ENCODE results near the gene MCM8.
A peak's percentile ranks its signal among the peaks of the same experiment; 100 is the strongest.

The MCM8 gene

GRCh38 chr20:5950271-5951031 lies at the start of gene MCM8, which contains the start of gene TRMT6:
MCM8 (plus strand) TSS chr20:5950652; CDS start chr20:5952016, 1,364 bp downstream.
TRMT6 (minus strand) TSS chr20:5950533; CDS start chr20:5950405, 128 bp downstream.
- Histone ChIP-seq H3K4me1 (ENCODE audit: control insufficient read depth, insufficient read depth, low read length) (peaks cover 7% of the 10 kb centered on the region), H3K9ac (ENCODE audit: low read length) (peak within 1 kb of the TSS; percentile 52), H3K4me3 (ENCODE audit: low read length) (peak within 1 kb of the TSS; percentile 78), H3K27ac (ENCODE audit: low read depth, low read length) (peak within 1 kb of the TSS; percentile 60), H3K36me3 (ENCODE audit: control insufficient read depth, insufficient read depth, low read length) (peaks cover 5% of the 10 kb centered on the region), H3K27me3 (ENCODE audit: control insufficient read depth, insufficient read depth, low read length) (no peaks in the 10 kb centered on the region)

- Histone ChIP-seq H3K36me3 (ENCODE audit: control insufficient read depth, insufficient read depth, low read length) (no peaks in the 10 kb centered on the region), H3K4me1 (ENCODE audit: control insufficient read depth, insufficient read depth, low read length) (no peaks in the 10 kb centered on the region), H3K4me3 (ENCODE audit: low read length) (no peak overlapping the region), H3K9ac (ENCODE audit: low read length) (no peak overlapping the region), H3K27me3 (ENCODE audit: control insufficient read depth, insufficient read depth, low read length) (no peaks in the 10 kb centered on the region), H3K27ac (ENCODE audit: low read depth, low read length) (no peak overlapping the region)
Observed at GRCh38 chr20:5900908-5901307, 49.5 kb upstream of the MCM8 start.

GRCh38 chr20:5908981-5909380 lies 41.5 kb upstream of the MCM8 start:
- no peak overlapping the region for H3K4me3 ChIP-seq (ENCODE audit: low read length)
- no peaks in the 10 kb centered on the region for H3K36me3 ChIP-seq (ENCODE audit: control insufficient read depth, insufficient read depth, low read length)
- H3K27me3 ChIP-seq (ENCODE audit: control insufficient read depth, insufficient read depth, low read length) = no peaks in the 10 kb centered on the region
- H3K4me1 ChIP-seq (ENCODE audit: control insufficient read depth, insufficient read depth, low read length) = no peaks in the 10 kb centered on the region
- H3K27ac ChIP-seq (ENCODE audit: low read depth, low read length) = no peak overlapping the region
- no peak overlapping the region for H3K9ac ChIP-seq (ENCODE audit: low read length)

- H3K9ac ChIP-seq (ENCODE audit: low read length) = no peak overlapping the region
- H3K4me3 ChIP-seq (ENCODE audit: low read length) = no peak overlapping the region
- H3K36me3 ChIP-seq (ENCODE audit: control insufficient read depth, insufficient read depth, low read length) = no peaks in the 10 kb centered on the region
- no peaks in the 10 kb centered on the region for H3K27me3 ChIP-seq (ENCODE audit: control insufficient read depth, insufficient read depth, low read length)
- no peak overlapping the region for H3K27ac ChIP-seq (ENCODE audit: low read depth, low read length)
- no peaks in the 10 kb centered on the region for H3K4me1 ChIP-seq (ENCODE audit: control insufficient read depth, insufficient read depth, low read length)
Observed at GRCh38 chr20:5910186-5910585, 40.3 kb upstream of the MCM8 start.

GRCh38 chr20:5913166-5913565 lies 37.3 kb upstream of the MCM8 start:
- Histone ChIP-seq H3K4me3 (ENCODE audit: low read length) (no peak overlapping the region), H3K36me3 (ENCODE audit: control insufficient read depth, insufficient read depth, low read length) (no peaks in the 10 kb centered on the region), H3K9ac (ENCODE audit: low read length) (no peak overlapping the region), H3K27me3 (ENCODE audit: control insufficient read depth, insufficient read depth, low read length) (no peaks in the 10 kb centered on the region), H3K27ac (ENCODE audit: low read depth, low read length) (no peak overlapping the region), H3K4me1 (ENCODE audit: control insufficient read depth, insufficient read depth, low read length) (no peaks in the 10 kb centered on the region)

- H3K27ac ChIP-seq (ENCODE audit: low read depth, low read length) = no peak overlapping the region
- H3K9ac ChIP-seq (ENCODE audit: low read length) = no peak overlapping the region
- no peaks in the 10 kb centered on the region for H3K27me3 ChIP-seq (ENCODE audit: control insufficient read depth, insufficient read depth, low read length)
Observed at GRCh38 chr20:5914859-5915258, 35.6 kb upstream of the MCM8 start.

GRCh38 chr20:5918856-5919625 lies 31.4 kb upstream of the MCM8 start:
- Histone ChIP-seq H3K27me3 (ENCODE audit: control insufficient read depth, insufficient read depth, low read length) (no peaks in the 10 kb centered on the region), H3K36me3 (ENCODE audit: control insufficient read depth, insufficient read depth, low read length) (no peaks in the 10 kb centered on the region), H3K4me3 (ENCODE audit: low read length) (no peak overlapping the region), H3K27ac (ENCODE audit: low read depth, low read length) (no peak overlapping the region), H3K4me1 (ENCODE audit: control insufficient read depth, insufficient read depth, low read length) (no peaks in the 10 kb centered on the region), H3K9ac (ENCODE audit: low read length) (no peak overlapping the region)

More at GRCh38 chr20:5914859-5915258, 35.6 kb upstream of the MCM8 start:
- Histone ChIP-seq H3K36me3 (ENCODE audit: control insufficient read depth, insufficient read depth, low read length) (no peaks in the 10 kb centered on the region), H3K4me3 (ENCODE audit: low read length) (no peak overlapping the region), H3K4me1 (ENCODE audit: control insufficient read depth, insufficient read depth, low read length) (no peaks in the 10 kb centered on the region)

- H3K36me3 ChIP-seq (ENCODE audit: control insufficient read depth, insufficient read depth, low read length) = no peaks in the 10 kb centered on the region
- H3K4me1 ChIP-seq (ENCODE audit: control insufficient read depth, insufficient read depth, low read length) = no peaks in the 10 kb centered on the region
- no peak overlapping the region for H3K9ac ChIP-seq (ENCODE audit: low read length)
- no peak overlapping the region for H3K4me3 ChIP-seq (ENCODE audit: low read length)
- H3K27me3 ChIP-seq (ENCODE audit: control insufficient read depth, insufficient read depth, low read length) = no peaks in the 10 kb centered on the region
- no peak overlapping the region for H3K27ac ChIP-seq (ENCODE audit: low read depth, low read length)
Observed at GRCh38 chr20:5919626-5920544, 30.6 kb upstream of the MCM8 start.

- no peak overlapping the region for H3K27ac ChIP-seq (ENCODE audit: low read depth, low read length)
- no peak overlapping the region for H3K9ac ChIP-seq (ENCODE audit: low read length)
- no peaks in the 10 kb centered on the region for H3K36me3 ChIP-seq (ENCODE audit: control insufficient read depth, insufficient read depth, low read length)
- no peak overlapping the region for H3K4me3 ChIP-seq (ENCODE audit: low read length)
- no peaks in the 10 kb centered on the region for H3K27me3 ChIP-seq (ENCODE audit: control insufficient read depth, insufficient read depth, low read length)
- no peaks in the 10 kb centered on the region for H3K4me1 ChIP-seq (ENCODE audit: control insufficient read depth, insufficient read depth, low read length)
Observed at GRCh38 chr20:5920581-5920980, 29.9 kb upstream of the MCM8 start.

GRCh38 chr20:5923493-5923892 lies 27.0 kb upstream of the MCM8 start:
- Histone ChIP-seq H3K9ac (ENCODE audit: low read length) (no peak overlapping the region), H3K36me3 (ENCODE audit: control insufficient read depth, insufficient read depth, low read length) (no peaks in the 10 kb centered on the region), H3K27ac (ENCODE audit: low read depth, low read length) (no peak overlapping the region), H3K4me3 (ENCODE audit: low read length) (no peak overlapping the region), H3K27me3 (ENCODE audit: control insufficient read depth, insufficient read depth, low read length) (peaks cover 3% of the 10 kb centered on the region), H3K4me1 (ENCODE audit: control insufficient read depth, insufficient read depth, low read length) (no peaks in the 10 kb centered on the region)

GRCh38 chr20:5925551-5925950 lies 24.9 kb upstream of the MCM8 start:
- no peak overlapping the region for H3K4me3 ChIP-seq (ENCODE audit: low read length)
- no peaks in the 10 kb centered on the region for H3K36me3 ChIP-seq (ENCODE audit: control insufficient read depth, insufficient read depth, low read length)
- H3K4me1 ChIP-seq (ENCODE audit: control insufficient read depth, insufficient read depth, low read length) = no peaks in the 10 kb centered on the region
- no peak overlapping the region for H3K9ac ChIP-seq (ENCODE audit: low read length)
- H3K27me3 ChIP-seq (ENCODE audit: control insufficient read depth, insufficient read depth, low read length) = peaks cover 3% of the 10 kb centered on the region
- no peak overlapping the region for H3K27ac ChIP-seq (ENCODE audit: low read depth, low read length)

All from rectal smooth muscle tissue (tissue), 1 donor.